ENCODE measurements around the gene SCD.
A peak's percentile ranks its signal among the peaks of the same experiment; 100 is the strongest.
"Not testable (repeated sequence)": the region's sequence is repeated elsewhere in the genome, so short reads cannot be mapped to it uniquely, and the experiment has no call there.

SCD gene

DNA sequence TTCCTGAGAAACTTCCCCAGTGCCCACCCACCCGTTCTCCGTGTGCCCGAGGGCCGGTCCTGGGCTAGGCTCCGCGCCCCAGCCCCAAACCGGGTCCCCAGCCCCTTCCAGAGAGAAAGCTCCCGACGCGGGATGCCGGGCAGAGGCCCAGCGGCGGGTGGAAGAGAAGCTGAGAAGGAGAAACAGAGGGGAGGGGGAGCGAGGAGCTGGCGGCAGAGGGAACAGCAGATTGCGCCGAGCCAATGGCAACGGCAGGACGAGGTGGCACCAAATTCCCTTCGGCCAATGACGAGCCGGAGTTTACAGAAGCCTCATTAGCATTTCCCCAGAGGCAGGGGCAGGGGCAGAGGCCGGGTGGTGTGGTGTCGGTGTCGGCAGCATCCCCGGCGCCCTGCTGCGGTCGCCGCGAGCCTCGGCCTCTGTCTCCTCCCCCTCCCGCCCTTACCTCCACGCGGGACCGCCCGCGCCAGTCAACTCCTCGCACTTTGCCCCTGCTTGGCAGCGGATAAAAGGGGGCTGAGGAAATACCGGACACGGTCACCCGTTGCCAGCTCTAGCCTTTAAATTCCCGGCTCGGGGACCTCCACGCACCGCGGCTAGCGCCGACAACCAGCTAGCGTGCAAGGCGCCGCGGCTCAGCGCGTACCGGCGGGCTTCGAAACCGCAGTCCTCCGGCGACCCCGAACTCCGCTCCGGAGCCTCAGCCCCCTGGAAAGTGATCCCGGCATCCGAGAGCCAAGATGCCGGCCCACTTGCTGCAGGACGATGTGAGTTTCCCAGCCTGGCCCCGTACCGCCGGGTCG lies at the start of gene SCD:
SCD (plus strand) TSS at position 469 of the 803 bp plus-strand sequence; CDS start at position 741, 272 bp downstream.
- DNase-seq: peak; percentile 74

DNA sequence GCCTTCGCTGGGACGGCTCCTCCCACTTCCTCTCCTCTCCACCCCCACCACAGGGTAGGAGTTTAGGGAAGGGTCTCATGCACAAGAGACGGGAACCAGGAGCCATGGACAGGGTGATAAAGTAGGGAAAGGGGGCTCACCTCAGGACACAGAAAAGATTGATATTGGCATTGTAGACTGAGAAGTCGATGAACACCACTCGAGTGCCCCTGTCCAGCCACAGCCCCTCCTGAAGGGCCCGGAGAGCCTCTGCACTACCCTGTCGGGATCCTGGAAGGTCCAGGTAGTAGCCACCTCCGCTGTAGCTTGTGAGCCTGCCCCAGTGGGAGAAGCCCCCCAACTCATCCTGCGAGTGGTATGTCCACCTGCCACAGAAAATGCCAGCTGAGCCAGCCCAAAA lies 49.8 kb upstream of the SCD start:
- no peak for DNase-seq

DNA sequence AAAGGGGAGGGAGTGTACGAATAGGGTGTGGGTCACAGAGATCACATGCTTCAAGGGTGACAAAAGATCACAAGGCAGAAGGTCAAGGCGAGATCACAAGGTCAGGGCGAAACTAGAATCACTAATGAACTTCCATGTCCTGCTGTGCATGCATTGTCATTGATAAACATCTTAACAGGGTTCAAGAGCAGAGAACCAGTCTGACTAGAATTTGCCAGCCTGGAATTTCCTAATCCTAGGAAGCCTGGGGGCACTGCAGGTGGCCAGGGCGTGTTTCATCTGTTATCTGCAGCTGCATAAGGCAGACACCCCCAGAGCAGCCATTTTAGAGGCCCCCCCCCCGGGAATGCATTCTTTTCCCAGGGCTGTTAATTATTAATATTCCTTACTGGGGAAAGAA lies 45.9 kb upstream of the SCD start:
- not testable (repeated sequence) for DNase-seq

DNA sequence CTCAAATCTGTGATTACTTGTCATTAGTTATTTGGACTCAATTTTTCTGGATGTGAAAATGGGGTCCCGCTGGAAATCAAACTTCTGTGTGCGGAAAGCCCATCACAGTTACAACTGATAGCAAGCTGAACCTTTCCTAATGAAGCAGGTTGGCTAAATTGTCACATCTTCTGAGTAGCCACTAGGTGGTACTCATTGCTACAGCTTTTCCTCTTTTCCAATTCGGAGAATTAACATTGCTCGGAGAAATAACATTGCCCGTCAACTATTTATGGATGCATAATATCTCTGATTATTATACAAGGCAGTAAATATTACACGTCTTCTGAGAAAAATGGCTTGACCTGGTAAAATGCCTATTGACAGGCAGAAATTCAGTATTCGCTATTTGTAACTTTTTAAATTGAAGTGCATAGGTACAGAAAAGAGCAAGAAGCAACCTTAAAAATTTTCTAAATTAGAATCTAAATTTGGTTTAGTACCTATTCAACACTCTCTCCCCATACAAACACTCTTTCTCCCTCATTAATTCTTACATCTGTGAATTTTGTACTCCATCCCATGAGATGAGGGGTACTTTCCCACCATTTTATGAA lies 43.2 kb upstream of the SCD start:
- DNase-seq: no peak

GRCh38 chr10:100304414-100304813 lies 42.6 kb upstream of the SCD start:
- no peak for DNase-seq

- no peak for DNase-seq
These were observed 40.2 kb upstream of the SCD start for GRCh38 chr10:100306861-100307260.

DNA sequence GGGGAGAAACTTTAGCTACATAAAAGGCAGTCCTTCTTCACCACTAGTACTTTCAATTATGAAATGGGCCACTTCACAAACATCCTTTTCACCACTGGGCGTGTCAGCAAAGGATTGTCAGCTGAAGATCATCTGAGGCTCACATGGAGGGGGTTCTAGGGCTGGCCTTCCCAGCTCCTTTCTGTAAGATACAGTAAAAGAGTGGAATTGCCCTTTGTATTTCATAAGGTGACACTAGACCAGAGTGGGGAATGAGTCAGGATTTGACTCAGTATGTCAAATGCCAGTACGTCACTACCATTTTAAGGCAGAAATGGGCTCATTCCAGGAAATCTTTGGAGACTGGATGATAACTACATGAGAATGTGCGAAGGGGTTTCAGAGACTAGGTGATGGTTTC lies 39.3 kb upstream of the SCD start:
- no peak for DNase-seq

DNA sequence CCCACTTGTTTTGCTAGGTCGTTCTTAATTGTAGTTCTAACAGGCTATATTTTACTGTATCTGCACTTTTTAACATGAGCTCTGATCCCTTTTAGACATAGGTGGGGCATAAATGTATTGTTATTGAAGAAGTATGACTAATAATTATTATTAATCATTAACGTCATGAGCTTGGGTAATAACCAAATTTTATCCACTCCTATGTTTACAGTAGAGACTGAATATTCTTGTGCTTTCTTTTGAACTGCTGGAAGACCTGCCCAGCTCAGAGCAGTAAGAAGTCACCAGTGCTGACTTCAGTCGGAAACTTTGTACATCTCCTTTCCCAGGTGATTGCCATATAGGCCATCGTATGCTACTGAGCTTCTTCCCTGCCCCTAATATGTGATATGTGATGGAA lies 35.7 kb upstream of the SCD start:
- no peak for DNase-seq

DNA sequence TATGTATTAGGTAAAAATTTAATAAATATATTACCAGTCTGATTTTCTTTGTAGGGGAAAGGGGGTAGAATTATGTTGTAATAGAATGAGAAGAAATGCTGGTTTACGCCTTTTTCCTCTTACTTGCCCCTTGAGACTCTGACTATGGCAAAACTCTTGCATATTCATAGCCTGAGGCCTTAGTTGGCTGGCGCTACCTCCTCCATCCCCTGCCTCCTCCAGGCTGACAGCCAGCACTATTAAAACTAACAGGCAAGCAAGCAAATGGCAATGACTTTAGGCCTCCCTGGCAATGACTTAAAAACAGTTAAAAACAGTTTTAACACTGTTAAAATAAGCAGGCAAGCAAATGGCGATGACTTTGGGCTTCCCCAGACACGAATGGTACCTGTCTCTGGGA lies 31.4 kb upstream of the SCD start:
- DNase-seq: no peak

- no peak for DNase-seq
These were observed 28.8 kb upstream of the SCD start for GRCh38 chr10:100318207-100318606.

- DNase-seq: no peak
These were observed 27.2 kb upstream of the SCD start for GRCh38 chr10:100319707-100320402.

- no peak for DNase-seq
These were observed 21.9 kb upstream of the SCD start for GRCh38 chr10:100325158-100325557.

DNA sequence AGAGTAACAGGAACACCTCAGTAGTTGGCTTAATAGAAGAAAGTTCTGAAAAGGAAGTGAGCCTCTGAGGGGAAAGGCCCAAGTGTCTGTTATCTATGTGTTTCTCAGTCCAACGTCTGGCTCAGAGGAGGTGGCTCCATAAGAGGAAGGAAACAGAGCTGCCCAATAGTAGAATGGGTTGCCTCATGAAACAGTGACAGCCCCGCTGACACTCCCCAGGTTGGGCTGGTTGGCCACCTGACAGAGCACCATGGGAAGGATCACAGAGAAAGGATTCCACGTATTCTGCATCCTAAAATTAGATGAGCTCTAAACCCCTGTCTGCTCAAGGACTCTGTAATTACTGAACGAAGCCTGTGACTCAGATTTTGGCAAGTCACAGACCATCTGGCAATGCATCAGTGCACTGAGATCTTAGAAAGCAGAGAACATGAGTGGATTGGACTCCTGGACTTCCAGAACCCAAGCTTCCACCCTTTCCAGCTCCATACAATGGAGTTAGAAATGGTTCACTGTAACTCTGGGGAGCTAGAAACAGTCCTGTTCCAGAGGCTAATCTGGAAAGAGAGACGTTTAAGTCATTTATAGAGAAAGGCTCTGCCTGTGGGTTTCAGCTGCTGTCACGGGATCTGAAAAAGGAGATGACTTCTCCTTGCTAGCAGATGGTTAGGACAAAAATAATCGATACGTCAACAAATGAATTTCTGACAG lies 19.9 kb upstream of the SCD start:
- no peak for DNase-seq

DNA sequence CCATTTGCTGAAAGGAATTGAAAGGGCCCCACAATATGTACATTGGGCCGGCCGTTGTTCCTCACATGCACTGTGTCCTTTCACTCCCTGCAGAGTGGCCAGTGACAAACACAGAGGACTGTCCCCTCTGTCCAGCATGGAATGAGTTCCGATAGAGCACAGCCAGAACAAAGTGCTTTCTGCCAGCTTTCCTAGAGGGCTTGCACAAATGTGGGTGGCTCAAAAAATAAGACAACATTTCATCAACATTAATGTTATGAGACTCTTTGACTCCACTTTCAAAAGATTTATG lies 19.4 kb upstream of the SCD start:
- DNase-seq: no peak

- no peak for DNase-seq
These were observed 18.8 kb upstream of the SCD start for GRCh38 chr10:100328198-100328597.

DNA sequence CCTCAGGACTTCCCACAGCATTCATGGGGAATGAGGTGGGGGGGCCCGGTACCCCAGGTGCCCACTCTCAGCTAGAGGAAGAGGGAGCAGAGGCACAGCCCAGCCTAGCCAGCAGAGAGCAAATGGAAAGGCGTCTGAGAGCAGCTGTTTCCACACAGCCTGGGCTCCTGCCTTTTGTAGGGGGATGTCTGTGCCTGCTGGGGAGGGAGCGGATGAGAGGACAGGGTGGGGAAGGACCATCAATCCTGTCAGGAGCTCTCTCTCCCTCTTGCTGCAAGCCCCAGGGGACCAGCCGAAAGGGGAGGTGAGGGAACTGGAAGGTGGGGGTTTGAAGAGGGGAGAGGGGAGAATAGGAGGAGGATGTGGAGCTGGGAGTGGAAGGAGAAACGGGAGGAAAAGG lies 17.0 kb upstream of the SCD start, which contains the start of gene PKD2L1:
PKD2L1 (minus strand) TSS at position 150 of the 400 bp plus-strand sequence; CDS start at position 25, 125 bp downstream.
- DNase-seq: no peak

DNA sequence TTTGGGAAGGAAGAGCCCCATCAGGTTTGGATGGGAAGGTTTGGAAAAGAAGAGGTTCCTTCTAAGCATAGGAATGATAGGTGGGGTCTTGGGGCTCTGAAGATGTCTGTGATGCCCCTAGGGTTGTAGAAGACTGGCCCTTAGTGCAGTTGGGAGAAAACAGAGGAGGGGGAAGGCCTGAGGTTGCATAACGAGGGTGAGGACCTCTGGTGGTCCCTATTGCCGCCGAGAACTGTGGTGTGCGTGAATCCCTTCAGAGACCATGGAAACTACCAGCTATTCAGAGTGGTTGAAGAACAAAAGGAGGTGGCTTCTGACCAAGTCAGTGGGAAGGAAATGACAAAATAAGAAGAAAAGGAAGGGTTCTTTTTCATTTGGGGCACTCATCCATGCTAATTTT lies 13.9 kb upstream of the SCD start:
- no peak for DNase-seq

DNA sequence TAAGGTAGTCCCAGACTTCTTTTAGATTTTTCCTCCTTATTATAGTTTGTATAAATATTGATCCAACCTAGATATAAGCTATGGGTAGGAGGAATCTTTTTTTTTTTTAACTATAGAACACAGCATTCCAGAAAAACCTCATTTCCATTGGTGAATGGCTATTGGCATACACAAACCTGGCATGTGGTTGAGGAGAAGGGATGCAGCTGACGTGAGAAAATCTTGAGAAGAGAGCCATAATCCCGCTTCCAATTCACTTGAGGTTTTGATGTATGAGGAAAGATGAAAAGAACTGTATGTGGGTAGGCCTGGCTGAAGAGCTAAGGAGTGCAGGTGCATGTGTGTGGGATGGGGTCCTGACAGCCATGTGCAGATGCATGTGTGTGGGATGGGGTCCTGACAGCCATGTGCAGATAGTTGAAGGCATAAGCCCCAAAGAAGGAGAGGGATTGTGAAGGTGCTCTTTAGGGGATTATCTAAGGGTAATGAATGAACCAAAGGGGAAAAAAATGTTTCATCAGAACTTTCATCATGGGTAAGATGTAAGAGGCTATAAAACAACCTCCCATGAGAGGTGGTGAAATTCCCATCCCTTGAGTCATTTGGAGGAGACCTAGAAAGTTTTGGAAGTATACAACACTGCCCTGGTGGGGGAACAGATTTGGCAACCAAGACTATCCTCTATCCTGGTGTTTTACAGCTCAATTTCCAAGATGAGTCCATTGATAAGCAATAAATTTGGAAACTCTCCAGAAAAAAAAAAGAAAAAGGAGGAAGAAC lies 13.2 kb upstream of the SCD start:
- no peak for DNase-seq

DNA sequence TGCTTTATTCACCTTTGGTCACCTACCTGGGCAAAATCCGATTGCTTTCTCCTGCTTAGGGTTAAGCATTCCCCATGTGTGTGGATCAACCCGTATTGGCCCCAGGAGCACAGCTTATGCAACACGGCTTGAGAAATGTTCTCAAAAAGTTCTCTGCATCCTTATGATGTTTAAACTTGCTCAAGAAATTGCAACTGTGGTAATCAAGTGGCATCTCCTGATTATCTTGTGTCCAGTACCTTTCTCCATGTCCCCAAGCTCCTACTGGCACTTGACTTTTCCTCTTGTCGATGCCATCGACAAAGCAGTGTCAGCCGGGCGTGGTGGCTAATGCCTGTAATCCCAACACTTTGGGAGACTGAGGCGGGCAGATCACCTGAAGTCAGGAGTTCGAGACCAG lies 12.3 kb upstream of the SCD start:
- DNase-seq: no peak

GRCh38 chr10:100338434-100339036 lies 8.5 kb upstream of the SCD start:
- DNase-seq: peak; percentile 87

DNA sequence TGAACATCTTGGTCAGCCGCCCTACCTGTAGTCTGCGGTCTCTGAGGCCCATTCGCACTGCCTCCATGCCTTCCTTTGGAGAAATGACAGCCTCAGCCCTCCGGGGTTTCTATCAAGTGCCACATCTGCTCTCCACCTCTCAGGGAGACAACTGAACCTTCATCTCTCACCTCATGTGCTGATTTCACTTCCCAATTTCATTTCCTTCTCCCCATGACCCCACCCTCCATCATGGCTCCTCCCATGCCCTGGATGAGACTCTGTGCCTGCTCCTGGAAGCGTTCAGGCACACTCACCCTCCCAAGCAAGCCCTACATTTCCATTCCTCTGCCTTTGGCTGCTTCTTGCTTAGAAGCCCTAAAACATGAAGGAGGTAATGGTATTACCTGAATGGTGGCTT lies 7.8 kb upstream of the SCD start:
- no peak for DNase-seq
